CD1c-positive myeloid dendritic cell (primary cell): ENCODE data around the gene TRAPPC2.

ENCODE experiments used
- DNase-seq: peaks from one replicate; pipeline ENCODE4 v3.0.0-alpha.2; 2016; ENCODE audit errors: extremely low spot score

TRAPPC2 gene

GRCh38 chrX:13734278-13735172, at the start of gene TRAPPC2, which contains the start of gene OFD1:
Gene TRAPPC2 (minus strand): TSS chrX:13734620. CDS start chrX:13719963, 14,657 bp downstream.
Gene OFD1 (plus strand): TSS chrX:13734748. CDS start chrX:13735072, 324 bp downstream.
- DNase-seq: peak; percentile 94

- DNase-seq: peak; percentile 7
These were observed 46.5 kb upstream of the TRAPPC2 start for GRCh38 chrX:13780868-13781427.

GRCh38 chrX:13778916-13779315, 44.5 kb upstream of the TRAPPC2 start:
- DNase-seq: no peak

- no peak for DNase-seq
These were observed 42.0 kb upstream of the TRAPPC2 start for GRCh38 chrX:13776387-13776786.

GRCh38 chrX:13775837-13776236, 41.4 kb upstream of the TRAPPC2 start:
- DNase-seq: no peak

- no peak for DNase-seq
These were observed 40.3 kb upstream of the TRAPPC2 start for GRCh38 chrX:13774696-13775095.

GRCh38 chrX:13770013-13770535, 35.7 kb upstream of the TRAPPC2 start:
- DNase-seq: no peak

- no peak for DNase-seq
These were observed 34.5 kb upstream of the TRAPPC2 start for GRCh38 chrX:13768939-13769338.

- no peak for DNase-seq
These were observed 30.3 kb upstream of the TRAPPC2 start for GRCh38 chrX:13764765-13765164.

GRCh38 chrX:13764281-13764680, 29.9 kb upstream of the TRAPPC2 start:
- DNase-seq: peak; percentile 43

- no peak for DNase-seq
These were observed 29.1 kb upstream of the TRAPPC2 start for GRCh38 chrX:13763489-13763888.

GRCh38 chrX:13761606-13762414, 27.4 kb upstream of the TRAPPC2 start:
- peak; percentile 51 for DNase-seq

- peak; percentile 36 for DNase-seq
These were observed 26.0 kb upstream of the TRAPPC2 start for GRCh38 chrX:13760426-13760825.

- peak; percentile 42 for DNase-seq
These were observed 24.8 kb upstream of the TRAPPC2 start for GRCh38 chrX:13759152-13759718.

- DNase-seq: no peak
These were observed 22.0 kb upstream of the TRAPPC2 start for GRCh38 chrX:13756381-13756780.

GRCh38 chrX:13755254-13755653, 20.8 kb upstream of the TRAPPC2 start:
- DNase-seq: no peak

GRCh38 chrX:13754765-13755164, 20.3 kb upstream of the TRAPPC2 start:
- DNase-seq: no peak

GRCh38 chrX:13752646-13753045, 18.2 kb upstream of the TRAPPC2 start:
- peak; percentile 63 for DNase-seq

- DNase-seq: no peak
These were observed 17.7 kb upstream of the TRAPPC2 start for GRCh38 chrX:13752141-13752540.

GRCh38 chrX:13750812-13751211, 16.4 kb upstream of the TRAPPC2 start:
- DNase-seq: peak; percentile 35

GRCh38 chrX:13750204-13750603, 15.8 kb upstream of the TRAPPC2 start:
- no peak for DNase-seq

GRCh38 chrX:13748486-13748885, 14.1 kb upstream of the TRAPPC2 start:
- DNase-seq: no peak
